Left lung (tissue), 10 donors: ENCODE results near the gene TP53RK. TPM values are rescaled to one million over a fixed set of nuclear protein-coding genes. Genes with fewer than 3 reads are reported as not detected.

ENCODE experiments used
- ATAC-seq: fragments of 200-7000 bp; cut with Tn5 transposase; one replicate; pipeline ENCODE4 v1.9.1; 2020; ENCODE audit warnings: moderate library complexity
- DNase-seq, 4 donors: peaks; one replicate each; pipeline ENCODE4 v3.0.0-alpha.2; 2013 to 2020
- H3K27ac ChIP-seq, 2 donors: fragments of 200-600 bp; sonication (generic) in 1 of 2; one replicate each; pipeline versions ENCODE4 v1.5.0 to v1.8.0; 2020 to 2021
- H3K27me3 ChIP-seq, 2 donors: fragments of 200-600 bp; sonication (generic) in 1 of 2; one replicate each; pipeline versions ENCODE4 v1.5.0 to v1.8.0; 2020 to 2021
- H3K36me3 ChIP-seq, 2 donors: fragments of 200-600 bp; sonication (generic) in 1 of 2; one replicate each; pipeline versions ENCODE4 v1.5.0 to v1.8.0; 2020 to 2021
- H3K4me1 ChIP-seq, 2 donors: fragments of 200-600 bp; one replicate each; pipeline ENCODE4 v1.8.0; 2021
- H3K4me3 ChIP-seq, 2 donors: fragments of 200-600 bp; sonication (generic) in 1 of 2; one replicate each; pipeline versions ENCODE4 v1.5.0 to v1.8.0; 2020 to 2021; ENCODE audit warnings: mild to moderate bottlenecking in 1 of 2
- H3K9me3 ChIP-seq, 2 donors: fragments of 200-600 bp; sonication (generic) in 1 of 2; one replicate each; pipeline versions ENCODE4 v1.5.0 to v1.8.0; 2020 to 2021
- CTCF ChIP-seq, 2 donors: fragments of 200-600 bp; sonication (generic) in 1 of 2; IDR thresholded peaks; one replicate each; pipeline versions ENCODE4 v1.5.0 to v1.8.0; 2021; ENCODE audit warnings: antibody characterized with exemption in 2 of 2
- intact Hi-C, 2 donors: fragments of 100-400 bp; cut with DNase I; formaldehyde crosslinking; loops; one replicate each; pipeline versions ENCODE4 v1.11.2 to v1.14.2; 2022
- polyA plus RNA-seq, 6 donors: library from polyadenylated mRNA; unstranded; fragments of 120-200 nt; gene quantifications; one replicate each; pipeline ENCODE4 v1.2.1, GENCODE V29; 2013; ENCODE audit not compliant: insufficient read length in 6 of 6
- total RNA-seq, 2 donors: library from RNA; stranded (reverse); fragmentation: NEBNext Ultra II Directional; extraction: Animal tissue kit (Norgen Biotek cat#: 25700); gene quantifications; one replicate each; pipeline ENCODE4 v1.2.1, GENCODE V29; 2021
- donor health status: DM: no; HTN: yes; CAD: no.
- donor health status: DM: no; HTN: no; CAD: no.

The TP53RK gene
- total and polyA plus RNA-seq, 8 donors, result 9.6 to 19.9 (median 14.0) TPM

GRCh38 chr20:46674253-46675083 lies 14.8 kb downstream of the TP53RK start:
- Histone ChIP-seq H3K27ac (no peak overlapping the region), H3K4me1 (no peaks in the 10 kb centered on the region), H3K4me3 (no peak overlapping the region), H3K36me3 (no peaks in the 10 kb centered on the region), H3K27me3 (no peaks in the 10 kb centered on the region), H3K9me3 (peaks cover 0 to 19% of the 10 kb centered on the region in 2 donors)
- ATAC-seq (no peak), DNase-seq (no peak)
- no peak for TF ChIP-seq CTCF (IDR thresholded peaks at IDR 0.05)
- intact Hi-C loops, result no loop called here

GRCh38 chr20:46673394-46674252 lies 15.6 kb downstream of the TP53RK start:
- ATAC-seq (no peak), DNase-seq (no peak)
- no peak for TF ChIP-seq CTCF (IDR thresholded peaks at IDR 0.05)
- H3K27ac ChIP-seq, result no peak overlapping the region
- no peaks in the 10 kb centered on the region for H3K36me3 ChIP-seq
- intact Hi-C loops, result no loop called here
- no peaks in the 10 kb centered on the region for H3K4me1 ChIP-seq
- peaks cover 0 to 19% of the 10 kb centered on the region in 2 donors for H3K9me3 ChIP-seq
- H3K4me3 ChIP-seq, result no peak overlapping the region
- H3K27me3 ChIP-seq, result no peaks in the 10 kb centered on the region

GRCh38 chr20:46672543-46673148 lies 16.6 kb downstream of the TP53RK start:
- H3K36me3 ChIP-seq, result no peaks in the 10 kb centered on the region
- no peak for DNase-seq
- H3K27me3 ChIP-seq, result no peaks in the 10 kb centered on the region
- no peaks in the 10 kb centered on the region for H3K4me1 ChIP-seq
- no peak for ATAC-seq
- no peak for TF ChIP-seq CTCF (IDR thresholded peaks at IDR 0.05)
- intact Hi-C loops, result no loop called here
- no peak overlapping the region for H3K27ac ChIP-seq
- no peak overlapping the region for H3K4me3 ChIP-seq
- H3K9me3 ChIP-seq, result peaks cover 0 to 19% of the 10 kb centered on the region in 2 donors

GRCh38 chr20:46671866-46672542 lies 17.2 kb downstream of the TP53RK start:
- Histone ChIP-seq H3K27ac (no peak overlapping the region), H3K36me3 (no peaks in the 10 kb centered on the region), H3K27me3 (no peaks in the 10 kb centered on the region), H3K4me3 (no peak overlapping the region), H3K4me1 (no peaks in the 10 kb centered on the region), H3K9me3 (peaks cover 0 to 19% of the 10 kb centered on the region in 2 donors)
- DNase-seq (no peak), ATAC-seq (no peak)
- intact Hi-C loops, result no loop called here
- no peak for TF ChIP-seq CTCF (IDR thresholded peaks at IDR 0.05)
